Mesendoderm (in vitro differentiated cells): Measurements from ENCODE around the gene SRD5A2.

Source experiments
- DNase-seq: peaks from one replicate; pipeline ENCODE4 v3.0.0; 2013
- H2AK5ac ChIP-seq: 2 replicates; pipeline ENCODE4 v1.6.1; 2013; ENCODE audit warnings: low read length, inconsistent platforms
- H2BK120ac ChIP-seq: 2 replicates; pipeline ENCODE4 v1.6.1; 2013; ENCODE audit warnings: low read depth, mild to moderate bottlenecking, low read length, moderate library complexity, mixed read lengths
- H2BK15ac ChIP-seq: replicated peaks from 2 replicates; pipeline ENCODE4 v1.6.1; 2013; ENCODE audit warnings: low read depth, mild to moderate bottlenecking, moderate library complexity
- H2BK5ac ChIP-seq: 2 replicates; pipeline ENCODE4 v1.6.1; 2013; ENCODE audit warnings: low read length, inconsistent platforms
- H3K18ac ChIP-seq: 2 replicates; pipeline ENCODE4 v1.6.1; 2013; ENCODE audit warnings: mild to moderate bottlenecking, low read length, mixed read lengths
- H3K23ac ChIP-seq: one replicate; pipeline ENCODE4 v1.6.1; 2013; ENCODE audit warnings: low read length
- H3K27ac ChIP-seq: 2 replicates; pipeline ENCODE4 v1.5.1; 2013; ENCODE audit warnings: low read depth, mild to moderate bottlenecking, inconsistent platforms, low read length, moderate library complexity
- H3K27me3 ChIP-seq: 2 replicates; pipeline ENCODE4 v1.6.1; 2013; ENCODE audit warnings: low read length, control low read depth, mild to moderate bottlenecking, inconsistent platforms; ENCODE audit not compliant: insufficient read depth, poor library complexity
- H3K36me3 ChIP-seq: 2 replicates; pipeline ENCODE4 v1.6.1; 2013; ENCODE audit warnings: low read length, inconsistent platforms; ENCODE audit not compliant: control insufficient read depth, insufficient read depth
- H3K4ac ChIP-seq: one replicate; pipeline ENCODE4 v1.6.1; 2013; ENCODE audit warnings: low read depth, mild to moderate bottlenecking, low read length, moderate library complexity
- H3K4me1 ChIP-seq: 2 replicates; pipeline ENCODE4 v1.6.1; 2013; ENCODE audit warnings: low read depth, low read length, inconsistent platforms; ENCODE audit not compliant: control insufficient read depth
- H3K4me2 ChIP-seq: 2 replicates; pipeline ENCODE4 v1.6.1; 2013; ENCODE audit warnings: low read length
- H3K4me3 ChIP-seq: 2 replicates; pipeline ENCODE4 v1.5.1; 2013; ENCODE audit warnings: mild to moderate bottlenecking, low read length
- H3K56ac ChIP-seq: one replicate; pipeline ENCODE4 v1.6.1; 2013; ENCODE audit warnings: low read length
- H3K79me1 ChIP-seq: 2 replicates; pipeline ENCODE4 v1.6.1; 2013; ENCODE audit warnings: low read length, inconsistent platforms
- H3K79me2 ChIP-seq: 2 replicates; pipeline ENCODE4 v1.6.1; 2013; ENCODE audit warnings: mild to moderate bottlenecking, low read length; ENCODE audit not compliant: control insufficient read depth, insufficient read depth
- H3K9ac ChIP-seq: 2 replicates; pipeline ENCODE4 v1.6.1; 2013; ENCODE audit warnings: low read length, inconsistent platforms
- H4K5ac ChIP-seq: one replicate; pipeline ENCODE4 v1.6.1; 2013; ENCODE audit warnings: low read length
- H4K8ac ChIP-seq: one replicate; pipeline ENCODE4 v1.6.1; 2013; ENCODE audit warnings: low read depth, mild to moderate bottlenecking, control low read depth, low read length, moderate library complexity
- WGBS: extraction: QIAGEN DNeasy Blood & Tissue Kit; methylation state at CpG from one replicate; pipeline ENCODE4 v1.1.7; 2013; ENCODE audit warnings: low lambda C conversion rate, missing lambda C conversion rate; ENCODE audit not compliant: insufficient coverage; ENCODE audit errors: extremely low coverage; 5-methylcytosine and 5-hydroxymethylcytosine counted together

The SRD5A2 gene

GRCh38 chr2:31475692-31476091 is 105.0 kb downstream of the SRD5A2 start:
- Histone ChIP-seq H3K4me3 (no peak overlapping the region), H2BK5ac (no peak overlapping the region), H3K27me3 (no peaks in the 10 kb centered on the region), H3K4me1 (no peaks in the 10 kb centered on the region), H3K79me2 (no peaks in the 10 kb centered on the region), H2BK120ac (no peak overlapping the region), H2AK5ac (no peak overlapping the region), H2BK15ac (no peak overlapping the region), H3K4ac (no peak overlapping the region), H3K23ac (no peak overlapping the region), H3K36me3 (no peaks in the 10 kb centered on the region), H4K8ac (no peak overlapping the region), H4K5ac (no peak overlapping the region), H3K56ac (no peak overlapping the region), H3K27ac (no peak overlapping the region), H3K4me2 (no peak overlapping the region), H3K9ac (no peak overlapping the region), H3K18ac (no peak overlapping the region), H3K79me1 (no peaks in the 10 kb centered on the region)
- DNase-seq, result no peak
- WGBS, result no CpG with 5 or more reads among the region's 1 CpG

DNA sequence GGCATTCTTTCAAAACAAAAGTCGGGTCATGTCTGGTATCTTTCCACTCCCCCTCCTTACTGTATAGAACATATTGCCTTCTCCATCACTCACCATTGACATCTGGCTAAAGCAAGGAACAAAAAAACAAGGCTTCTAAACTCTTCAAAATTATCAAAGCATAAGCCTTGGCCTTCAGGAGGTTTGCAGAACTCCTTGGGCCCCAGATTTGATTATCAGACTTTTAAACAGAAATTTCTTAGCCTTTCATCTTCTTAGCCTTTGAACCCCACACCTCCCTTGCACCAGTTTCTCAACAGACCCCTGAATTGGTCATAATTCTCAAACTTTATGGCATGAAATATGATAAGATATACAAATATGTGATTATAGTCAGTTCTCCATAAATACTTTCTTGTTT is 106.4 kb downstream of the SRD5A2 start:
- DNase-seq, result no peak
- Histone ChIP-seq H3K23ac (no peak overlapping the region), H3K56ac (no peak overlapping the region), H3K4me2 (no peak overlapping the region), H2BK5ac (no peak overlapping the region), H3K9ac (no peak overlapping the region), H2BK120ac (no peak overlapping the region), H3K79me2 (no peaks in the 10 kb centered on the region), H3K4me3 (no peak overlapping the region), H3K4me1 (no peaks in the 10 kb centered on the region), H3K36me3 (no peaks in the 10 kb centered on the region), H3K27ac (no peak overlapping the region), H3K18ac (no peak overlapping the region), H3K4ac (no peak overlapping the region), H3K79me1 (no peaks in the 10 kb centered on the region), H4K5ac (no peak overlapping the region), H2AK5ac (no peak overlapping the region), H2BK15ac (no peak overlapping the region), H3K27me3 (no peaks in the 10 kb centered on the region), H4K8ac (no peak overlapping the region)
- WGBS, result no CpG with 5 or more reads among the region's 1 CpG
